T-helper 2 cell (primary cell): ENCODE data around the gene ALDH16A1.

Source experiments
- DNase-seq, 5 experiments: peaks; one replicate each; pipeline versions ENCODE4 v3.0.0 to v3.0.0-alpha.2; 2012 to 2022

The ALDH16A1 gene

DNA sequence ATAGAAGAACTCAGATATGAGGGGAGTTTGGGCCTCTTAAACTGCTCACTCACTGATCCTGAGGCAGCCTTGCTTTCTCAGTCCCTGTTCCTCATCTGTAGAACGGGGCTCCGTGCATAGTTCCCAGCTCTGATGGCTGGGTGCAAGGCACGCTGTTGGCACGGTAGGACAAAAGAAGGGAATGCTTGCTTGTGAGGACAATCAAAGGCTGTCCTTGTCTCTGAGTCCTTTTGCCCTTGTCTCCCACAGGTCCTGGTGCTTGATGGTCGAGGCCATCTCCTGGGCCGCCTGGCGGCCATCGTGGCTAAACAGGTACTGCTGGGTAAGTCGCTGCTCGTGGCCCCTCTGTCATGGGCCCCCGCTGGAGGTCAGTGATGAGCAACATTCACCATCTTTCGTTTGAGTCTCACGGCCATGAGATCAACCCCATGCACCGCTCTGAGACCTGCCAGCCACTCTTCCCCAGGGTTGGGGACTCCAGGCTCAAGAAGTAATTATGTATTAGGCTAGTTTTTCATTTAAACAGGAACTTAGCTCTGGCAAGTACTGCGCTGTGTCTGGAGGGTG, 36.7 kb downstream of the ALDH16A1 start:
- peak in 3 of 5 experiments; percentile 37 to 67 (median 40) for DNase-seq

DNA sequence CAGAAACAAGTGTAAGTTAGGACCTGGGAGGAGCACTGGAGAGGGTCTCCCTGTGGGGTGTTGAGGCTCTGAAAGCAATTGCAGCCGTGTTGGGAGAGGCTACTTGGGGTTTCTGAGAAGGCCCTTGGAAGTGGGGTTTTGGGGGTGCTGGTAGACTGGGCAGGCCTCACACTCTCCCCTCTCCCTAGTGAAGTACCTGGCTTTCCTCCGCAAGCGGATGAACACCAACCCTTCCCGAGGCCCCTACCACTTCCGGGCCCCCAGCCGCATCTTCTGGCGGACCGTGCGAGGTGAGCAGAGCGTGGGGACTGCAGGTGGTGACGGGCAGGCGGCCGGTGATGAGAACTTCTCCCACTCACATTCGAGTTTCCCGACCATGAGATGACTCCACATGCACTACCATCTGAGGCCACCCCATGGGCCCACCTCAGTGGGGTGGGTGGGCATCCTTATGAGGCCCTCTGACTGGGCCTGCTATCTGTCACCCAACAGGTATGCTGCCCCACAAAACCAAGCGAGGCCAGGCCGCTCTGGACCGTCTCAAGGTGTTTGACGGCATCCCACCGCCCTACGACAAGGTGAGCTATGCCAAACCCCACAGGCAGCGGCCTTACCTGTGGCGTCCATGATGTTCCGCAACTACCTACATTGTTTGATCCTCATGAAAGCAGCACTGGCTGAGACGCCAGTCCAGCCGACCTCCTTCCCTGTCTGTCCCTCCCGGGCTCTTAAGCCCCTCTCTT, 37.4 kb downstream of the ALDH16A1 start:
- peak in 1 of 5 experiments; percentile 59 for DNase-seq

DNA sequence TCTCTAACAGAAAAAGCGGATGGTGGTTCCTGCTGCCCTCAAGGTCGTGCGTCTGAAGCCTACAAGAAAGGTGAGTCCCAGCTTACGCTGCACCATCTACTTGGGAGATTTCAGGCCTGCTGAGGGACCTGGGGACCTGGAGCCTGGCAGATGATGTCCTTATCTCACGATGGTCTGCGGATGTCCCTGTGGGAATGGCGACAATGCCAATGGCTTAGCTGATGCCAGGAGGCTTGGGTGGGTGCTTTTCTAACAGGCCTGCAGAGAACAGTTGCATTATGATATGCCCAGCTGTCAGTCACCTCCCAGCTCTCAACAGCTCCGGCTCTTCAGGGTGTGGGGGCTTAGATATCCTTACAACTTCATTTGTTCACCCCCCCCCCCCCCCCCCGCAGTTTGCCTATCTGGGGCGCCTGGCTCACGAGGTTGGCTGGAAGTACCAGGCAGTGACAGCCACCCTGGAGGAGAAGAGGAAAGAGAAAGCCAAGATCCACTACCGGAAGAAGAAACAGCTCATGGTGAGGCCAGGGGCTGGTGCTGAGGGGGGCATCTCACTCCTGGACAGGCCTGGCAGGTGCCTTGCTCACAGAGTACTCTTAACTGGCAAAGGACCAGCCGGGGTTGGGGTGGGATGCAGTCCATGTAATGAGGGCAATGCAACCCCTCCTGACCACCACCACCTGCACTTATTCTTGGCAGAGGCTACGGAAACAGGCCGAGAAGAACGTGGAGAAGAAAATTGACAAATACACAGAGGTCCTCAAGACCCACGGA, 38.2 kb downstream of the ALDH16A1 start:
- no peak for DNase-seq

DNA sequence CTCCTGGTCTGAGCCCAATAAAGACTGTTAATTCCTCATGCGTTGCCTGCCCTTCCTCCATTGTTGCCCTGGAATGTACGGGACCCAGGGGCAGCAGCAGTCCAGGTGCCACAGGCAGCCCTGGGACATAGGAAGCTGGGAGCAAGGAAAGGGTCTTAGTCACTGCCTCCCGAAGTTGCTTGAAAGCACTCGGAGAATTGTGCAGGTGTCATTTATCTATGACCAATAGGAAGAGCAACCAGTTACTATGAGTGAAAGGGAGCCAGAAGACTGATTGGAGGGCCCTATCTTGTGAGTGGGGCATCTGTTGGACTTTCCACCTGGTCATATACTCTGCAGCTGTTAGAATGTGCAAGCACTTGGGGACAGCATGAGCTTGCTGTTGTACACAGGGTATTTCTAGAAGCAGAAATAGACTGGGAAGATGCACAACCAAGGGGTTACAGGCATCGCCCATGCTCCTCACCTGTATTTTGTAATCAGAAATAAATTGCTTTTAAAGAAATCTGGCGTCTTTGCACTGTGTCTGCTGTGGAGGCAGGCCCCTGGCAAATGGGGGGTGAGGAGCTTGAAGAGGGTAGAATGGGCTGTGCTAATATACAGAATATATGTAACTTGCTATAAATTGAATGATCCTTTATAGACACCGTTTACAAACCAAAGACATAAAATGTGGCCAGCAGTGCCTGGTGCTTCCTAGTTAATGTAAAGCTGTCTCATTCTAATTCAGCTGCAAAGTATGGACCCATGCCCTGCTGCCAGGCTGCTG, 39.0 kb downstream of the ALDH16A1 start:
- no peak for DNase-seq

DNA sequence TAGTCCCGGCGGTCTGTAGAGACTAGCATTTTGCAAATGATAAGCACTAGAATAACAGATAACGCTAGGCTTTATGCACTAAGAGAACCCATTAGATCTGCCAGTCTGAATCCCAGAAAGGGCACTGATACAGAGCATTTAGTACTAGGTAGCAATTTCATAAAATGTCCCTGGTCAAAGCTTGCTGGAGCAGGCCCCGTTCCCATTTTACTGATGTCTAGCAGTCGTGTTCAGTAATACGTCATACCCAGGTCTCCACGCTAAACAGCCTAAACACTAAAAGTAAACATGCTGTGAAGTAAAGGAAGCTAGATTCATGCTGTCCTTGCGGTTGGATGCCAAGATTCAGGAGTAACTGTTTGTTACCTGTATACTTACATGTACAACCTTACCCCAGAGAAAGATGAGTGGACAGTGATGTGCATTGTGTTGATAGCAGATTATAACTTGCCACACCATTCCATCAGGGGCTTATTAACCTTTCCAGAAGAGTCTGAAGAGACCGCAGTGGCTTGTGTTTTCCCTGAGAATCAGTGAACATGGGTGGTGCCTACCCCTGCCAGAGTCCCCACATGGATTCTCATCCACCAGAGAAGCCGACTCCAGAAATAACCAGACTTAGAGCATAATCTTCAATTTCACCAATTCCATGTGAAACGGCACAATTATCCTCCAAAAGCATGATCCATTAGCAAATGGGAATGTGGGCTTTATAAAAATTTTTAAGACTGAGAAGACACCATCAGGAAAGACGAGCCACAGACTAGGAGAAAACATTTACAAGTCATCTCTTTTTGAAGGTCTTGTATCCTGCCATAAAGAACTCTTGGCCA, 39.8 kb downstream of the ALDH16A1 start:
- no peak for DNase-seq

DNA sequence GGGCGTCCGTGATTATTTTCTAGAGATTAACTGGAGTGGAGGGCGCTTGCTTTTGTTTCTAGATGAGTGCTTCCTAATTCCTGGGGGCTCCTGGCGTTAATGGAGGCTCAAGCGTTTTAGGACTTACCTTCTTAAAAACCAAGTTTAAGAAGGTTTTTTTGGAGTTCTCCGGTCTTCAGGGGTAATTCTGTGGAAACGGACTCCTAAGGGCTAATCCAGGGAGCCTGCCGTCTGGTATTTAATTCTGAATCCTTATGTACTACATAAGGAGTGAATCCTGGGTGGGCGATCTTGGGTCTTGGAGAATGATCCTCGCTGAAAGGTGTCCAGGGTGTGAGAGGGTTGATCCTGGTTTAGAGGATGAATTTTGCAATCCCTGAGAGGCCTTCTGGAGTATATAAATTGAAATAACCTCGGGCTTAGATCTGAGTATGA, 43.6 kb downstream of the ALDH16A1 start:
- no peak for DNase-seq

DNA sequence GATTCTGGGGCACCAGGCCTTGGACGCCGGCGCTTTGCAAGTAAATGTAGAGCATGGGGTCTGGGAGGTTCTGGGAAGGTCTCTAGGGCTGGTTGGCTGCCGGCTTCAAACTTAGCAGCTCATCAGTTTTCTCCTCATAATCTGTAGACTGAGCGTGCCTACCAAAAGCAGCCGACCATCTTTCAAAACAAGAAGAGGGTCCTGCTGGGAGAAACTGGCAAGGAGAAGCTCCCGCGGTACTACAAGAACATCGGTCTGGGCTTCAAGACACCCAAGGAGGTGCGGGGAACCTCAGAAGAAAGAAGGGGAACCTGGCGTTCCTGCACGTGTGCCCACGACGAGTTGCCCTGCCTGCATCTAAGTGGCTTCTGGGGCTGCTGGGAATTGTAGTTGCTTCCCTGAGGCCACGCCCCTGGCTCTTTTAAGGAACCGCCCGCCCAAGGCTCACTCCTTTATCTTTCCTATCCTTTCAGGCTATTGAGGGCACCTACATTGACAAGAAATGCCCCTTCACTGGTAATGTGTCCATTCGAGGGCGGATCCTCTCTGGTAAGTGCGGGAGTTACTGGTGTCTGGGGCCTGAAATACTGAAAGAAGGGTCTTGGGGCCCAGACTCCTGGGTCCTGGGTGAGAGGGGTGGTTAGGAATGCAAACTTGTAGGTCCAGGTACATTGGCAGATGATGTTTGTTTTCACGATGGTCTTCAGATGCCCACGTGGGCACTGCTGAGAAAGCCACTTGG, 44.2 kb downstream of the ALDH16A1 start:
- DNase-seq = peak; percentile 46 to 89 (median 69)

DNA sequence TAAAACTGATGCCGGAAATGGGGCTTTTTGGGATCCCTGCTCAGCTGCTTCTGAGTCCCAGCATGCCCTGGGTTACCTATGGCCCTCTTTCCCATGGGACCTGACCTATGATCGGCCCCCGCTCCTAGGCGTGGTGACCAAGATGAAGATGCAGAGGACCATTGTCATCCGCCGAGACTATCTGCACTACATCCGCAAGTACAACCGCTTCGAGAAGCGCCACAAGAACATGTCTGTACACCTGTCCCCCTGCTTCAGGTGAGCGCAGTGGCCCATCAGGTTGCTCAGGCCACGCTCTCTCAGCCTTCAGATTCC, 44.7 kb downstream of the ALDH16A1 start:
- DNase-seq = peak in 1 of 5 experiments; percentile 30

DNA sequence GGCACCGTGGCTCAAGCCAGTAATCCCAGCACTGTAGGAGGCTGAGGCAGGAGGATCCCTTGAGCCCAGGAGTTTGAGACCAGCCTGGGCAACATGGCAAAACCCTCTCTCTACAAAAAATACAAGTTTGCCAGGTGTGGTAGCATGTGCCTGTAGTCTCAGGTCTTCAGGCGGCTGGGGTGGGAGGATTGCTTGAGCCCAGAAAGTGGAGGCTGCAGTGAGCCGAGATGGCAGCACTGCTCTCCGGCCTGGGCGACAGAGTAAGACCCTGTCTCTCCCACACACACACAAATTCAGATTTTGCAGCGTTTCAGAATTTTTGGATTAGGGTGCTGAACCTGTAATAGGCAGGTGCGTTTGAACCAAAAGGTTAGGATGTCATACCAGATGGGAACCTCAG, 45.5 kb downstream of the ALDH16A1 start:
- DNase-seq = no peak

DNA sequence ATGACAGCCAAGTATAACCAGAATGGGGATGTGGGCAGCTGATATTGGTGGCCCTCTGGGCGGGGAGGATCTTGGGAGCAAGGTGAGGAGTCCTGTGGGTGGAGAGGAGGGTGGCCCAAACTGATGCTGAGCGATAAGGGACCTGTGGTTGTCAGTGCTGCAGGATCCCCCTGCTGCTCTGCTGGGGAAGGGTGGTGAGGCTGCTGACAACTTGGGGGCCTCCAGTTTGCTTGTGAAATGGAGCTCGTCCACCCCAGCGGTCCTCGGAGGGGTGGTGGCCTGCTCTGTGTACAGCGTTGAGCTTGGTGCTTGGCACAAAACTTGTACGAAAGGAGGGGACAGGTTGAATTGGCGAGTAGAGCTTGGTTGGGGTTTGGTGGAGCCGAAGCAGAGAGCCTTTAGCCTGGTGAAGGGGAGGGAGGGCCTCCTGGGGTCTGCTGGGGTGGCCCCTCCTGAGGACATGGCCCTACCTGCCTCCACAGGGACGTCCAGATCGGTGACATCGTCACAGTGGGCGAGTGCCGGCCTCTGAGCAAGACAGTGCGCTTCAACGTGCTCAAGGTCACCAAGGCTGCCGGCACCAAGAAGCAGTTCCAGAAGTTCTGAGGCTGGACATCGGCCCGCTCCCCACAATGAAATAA, 46.1 kb downstream of the ALDH16A1 start:
- DNase-seq = peak in 2 of 5 experiments; percentile 51 to 88

DNA sequence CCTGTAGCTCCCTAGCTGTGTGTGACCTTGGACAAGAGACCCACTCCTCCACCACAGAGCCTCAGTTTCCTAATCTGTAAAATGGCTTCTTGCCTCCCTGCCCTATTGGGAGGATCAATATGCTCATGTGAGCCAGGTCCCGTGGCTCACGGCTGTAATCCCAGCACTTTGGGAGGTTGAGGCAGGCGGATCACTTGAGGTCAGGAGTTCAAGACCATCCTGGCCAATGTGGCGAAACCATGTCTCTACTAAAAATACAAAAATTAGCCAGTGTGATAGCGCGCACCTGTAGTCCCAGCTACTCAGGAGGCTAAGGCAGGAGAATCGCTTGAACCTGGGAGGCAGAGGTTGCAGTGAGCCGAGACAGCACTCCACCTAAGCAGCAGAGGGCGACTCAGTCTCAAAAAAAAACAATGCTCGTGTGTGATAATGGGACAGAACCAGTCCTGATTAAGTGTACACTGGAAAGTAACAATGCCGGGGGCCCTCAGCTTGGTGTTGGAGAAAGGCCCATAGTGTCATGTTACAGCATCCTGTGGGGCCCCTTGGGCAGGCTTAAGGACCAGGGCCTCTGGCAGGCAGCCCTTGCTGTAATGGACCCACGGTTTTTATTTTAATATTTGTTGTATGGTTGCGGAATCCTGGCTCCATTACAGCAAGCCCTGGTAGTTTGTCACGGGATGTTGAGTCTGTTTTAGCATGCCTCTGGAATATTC, 50.0 kb downstream of the ALDH16A1 start:
- DNase-seq = peak in 2 of 5 experiments; percentile 41 to 76

DNA sequence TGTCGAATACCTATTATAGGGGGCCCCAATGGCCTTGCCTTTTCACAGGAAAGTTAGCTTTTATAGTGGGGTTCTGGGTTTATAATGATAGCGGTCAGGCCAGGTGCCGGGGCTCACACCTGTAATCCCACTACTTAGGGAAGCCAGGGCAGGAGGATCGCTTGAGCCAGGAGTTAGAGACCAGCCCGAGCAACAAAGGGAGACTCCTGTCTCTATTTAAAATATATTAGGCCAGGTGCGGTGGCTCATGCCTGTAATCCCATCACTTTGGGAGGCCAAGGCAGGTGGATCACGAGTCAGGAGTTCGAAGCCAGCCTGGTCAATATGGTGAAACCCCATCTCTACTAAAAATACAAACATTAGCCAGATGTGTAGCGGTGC, 50.5 kb downstream of the ALDH16A1 start:
- DNase-seq = no peak

DNA sequence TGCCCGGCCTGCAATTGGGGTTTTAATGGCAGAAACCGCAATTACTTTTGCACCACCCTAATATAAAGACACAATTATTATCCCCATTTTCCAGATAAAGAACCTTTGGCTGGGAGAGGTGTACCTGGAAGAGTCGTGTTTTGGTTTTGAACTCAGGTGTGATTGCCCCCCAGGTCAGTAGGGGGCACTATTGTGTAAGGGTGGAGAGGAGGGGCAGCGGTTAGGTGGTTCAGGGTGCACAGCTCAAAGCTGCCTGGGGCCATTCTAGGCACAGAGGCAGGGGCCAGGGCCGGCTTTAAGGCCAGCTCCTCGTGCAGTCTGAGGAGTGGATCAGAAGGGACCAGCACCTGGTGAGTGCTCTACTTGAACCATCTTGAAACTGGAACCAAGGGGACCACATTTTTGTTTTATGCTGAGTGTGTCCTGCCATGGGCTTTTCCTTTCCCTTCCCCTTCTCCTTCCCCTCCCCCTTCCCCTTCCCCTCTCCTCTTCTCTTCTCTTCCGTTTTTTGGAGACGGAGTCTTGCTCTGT, 53.6 kb downstream of the ALDH16A1 start:
- peak; percentile 44 to 77 (median 65) for DNase-seq

DNA sequence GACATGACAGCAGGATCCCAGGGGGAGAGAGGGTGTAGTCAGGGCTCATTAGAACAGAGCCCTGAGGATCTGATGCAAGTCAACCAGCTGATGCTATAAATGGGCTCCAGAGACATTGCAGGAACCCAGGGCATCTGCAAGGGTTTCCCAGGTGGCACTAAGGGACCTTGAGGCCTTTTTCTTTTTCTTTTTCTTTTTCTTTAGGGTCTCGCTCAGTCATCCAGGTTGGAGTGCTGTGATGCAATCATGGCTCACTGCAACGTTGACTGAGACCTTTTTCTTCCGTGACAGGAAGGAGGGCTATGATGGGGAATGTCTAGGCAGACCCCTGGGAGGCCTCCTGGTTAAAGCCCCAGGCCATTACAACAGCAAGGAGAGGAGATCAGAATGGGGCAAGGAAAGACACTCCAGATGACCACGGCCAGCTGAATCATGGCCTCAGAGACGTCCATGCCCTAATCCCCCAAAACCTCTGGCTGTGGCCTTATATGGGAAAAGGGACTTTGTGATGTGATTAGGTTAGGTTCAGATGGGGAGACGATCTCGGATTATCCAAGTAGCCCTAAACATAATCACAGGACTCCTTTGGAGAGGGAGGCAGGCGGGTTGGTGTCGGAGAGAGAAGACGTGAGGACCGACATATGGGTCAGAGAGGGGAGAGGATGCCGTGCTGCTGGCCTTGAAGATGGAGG, 54.9 kb downstream of the ALDH16A1 start:
- DNase-seq = no peak

DNA sequence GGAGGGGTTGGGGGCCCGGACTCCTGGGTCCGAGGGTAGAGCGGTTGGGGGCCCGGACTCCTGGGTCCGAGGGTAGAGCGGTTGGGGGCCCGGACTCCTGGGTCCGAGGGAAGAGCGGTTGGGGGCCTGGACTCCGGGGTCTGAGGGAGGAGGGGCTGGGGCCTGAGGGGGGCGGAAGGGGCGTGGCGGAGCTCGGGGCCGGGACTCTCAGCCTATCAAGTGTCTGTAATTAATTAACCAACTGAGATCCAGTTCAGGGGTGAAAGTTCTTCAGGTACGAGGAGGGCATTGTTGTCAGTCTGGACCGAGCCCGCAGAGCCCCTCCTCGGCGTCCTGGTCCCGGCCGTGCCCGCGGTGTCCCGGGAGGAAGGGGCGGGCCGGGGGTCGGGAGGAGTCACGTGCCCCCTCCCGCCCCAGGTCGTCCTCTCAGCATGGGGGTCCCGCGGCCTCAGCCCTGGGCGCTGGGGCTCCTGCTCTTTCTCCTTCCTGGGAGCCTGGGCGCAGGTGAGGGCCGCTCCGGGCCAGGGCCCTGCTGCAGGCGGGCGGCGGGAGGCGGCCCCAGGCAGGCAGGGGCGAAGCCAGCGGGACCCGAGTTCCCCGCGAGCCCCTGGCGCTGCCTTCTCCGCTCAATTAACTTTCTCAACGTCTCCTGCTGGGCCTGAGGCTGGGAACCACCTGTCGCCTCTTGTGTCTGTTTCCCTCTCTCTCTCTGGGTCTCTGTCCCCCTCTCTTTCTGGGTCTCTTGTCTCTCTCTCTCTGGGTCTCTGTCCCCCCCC, 60.1 kb downstream of the ALDH16A1 start:
- peak in 1 of 5 experiments; percentile 40 for DNase-seq

DNA sequence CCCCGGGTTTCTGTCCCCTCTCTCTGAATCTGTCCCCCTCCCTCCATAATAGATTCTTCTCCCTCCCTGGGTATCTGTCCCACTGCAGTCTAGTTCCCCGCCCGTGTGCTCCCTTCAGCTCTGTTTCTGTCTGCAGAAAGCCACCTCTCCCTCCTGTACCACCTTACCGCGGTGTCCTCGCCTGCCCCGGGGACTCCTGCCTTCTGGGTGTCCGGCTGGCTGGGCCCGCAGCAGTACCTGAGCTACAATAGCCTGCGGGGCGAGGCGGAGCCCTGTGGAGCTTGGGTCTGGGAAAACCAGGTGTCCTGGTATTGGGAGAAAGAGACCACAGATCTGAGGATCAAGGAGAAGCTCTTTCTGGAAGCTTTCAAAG, 60.7 kb downstream of the ALDH16A1 start:
- DNase-seq = no peak

DNA sequence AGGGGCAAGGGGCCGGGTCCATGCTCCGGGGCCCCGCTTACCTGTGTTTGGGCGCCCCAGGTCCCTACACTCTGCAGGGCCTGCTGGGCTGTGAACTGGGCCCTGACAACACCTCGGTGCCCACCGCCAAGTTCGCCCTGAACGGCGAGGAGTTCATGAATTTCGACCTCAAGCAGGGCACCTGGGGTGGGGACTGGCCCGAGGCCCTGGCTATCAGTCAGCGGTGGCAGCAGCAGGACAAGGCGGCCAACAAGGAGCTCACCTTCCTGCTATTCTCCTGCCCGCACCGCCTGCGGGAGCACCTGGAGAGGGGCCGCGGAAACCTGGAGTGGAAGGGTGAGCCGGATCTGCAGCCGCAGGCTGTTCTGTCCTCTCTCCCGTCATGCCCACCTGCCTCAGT, 61.1 kb downstream of the ALDH16A1 start:
- DNase-seq = no peak

DNA sequence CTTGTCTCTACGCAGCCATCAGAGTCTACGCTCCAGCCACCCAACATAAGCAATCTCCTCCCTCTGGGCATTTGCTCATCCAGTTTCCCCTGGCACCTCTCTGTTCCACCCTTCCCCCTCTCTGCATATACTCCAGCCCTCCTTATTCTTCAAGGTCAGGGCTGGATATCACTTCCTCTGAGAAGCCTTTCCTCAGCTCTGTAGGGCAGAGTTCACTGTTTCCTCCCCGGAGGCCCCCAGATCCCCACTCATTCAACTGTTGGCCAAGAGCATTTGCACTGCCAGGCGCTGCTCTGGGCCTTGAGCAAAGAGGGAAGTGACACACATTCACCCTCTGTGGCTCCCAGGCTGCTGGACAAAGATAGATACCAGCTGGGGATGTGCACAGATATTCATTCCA, 62.7 kb downstream of the ALDH16A1 start:
- DNase-seq = no peak

DNA sequence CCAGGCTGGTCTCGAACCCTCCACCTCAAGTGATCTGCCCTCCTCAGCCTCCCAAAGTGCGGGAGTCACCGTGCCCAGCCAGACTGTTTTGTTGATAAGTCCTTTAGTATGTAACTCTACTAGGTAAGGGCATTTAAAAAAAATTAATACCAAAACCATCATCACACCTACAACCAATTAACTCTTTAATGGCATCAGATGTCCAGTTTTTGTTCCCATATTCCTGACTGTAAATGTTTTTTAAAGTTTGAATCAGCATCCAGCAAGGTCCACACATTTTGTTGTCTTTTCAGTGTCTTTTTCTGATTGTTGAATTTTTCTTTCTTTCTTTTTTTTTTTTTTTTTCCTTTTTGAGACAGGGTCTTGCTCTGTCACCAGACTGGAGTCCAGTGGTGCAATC, 65.0 kb downstream of the ALDH16A1 start:
- no peak for DNase-seq
